Measurements from ENCODE around the gene JAZF1. TPM values are rescaled to one million over a fixed set of nuclear protein-coding genes. Genes with fewer than 3 reads are reported as not detected.

The JAZF1 gene
- total and polyA plus RNA-seq, 2 of the 4 experiments (the other 2 are of a cell fraction) = 8.4 to 10.5 TPM

DNA sequence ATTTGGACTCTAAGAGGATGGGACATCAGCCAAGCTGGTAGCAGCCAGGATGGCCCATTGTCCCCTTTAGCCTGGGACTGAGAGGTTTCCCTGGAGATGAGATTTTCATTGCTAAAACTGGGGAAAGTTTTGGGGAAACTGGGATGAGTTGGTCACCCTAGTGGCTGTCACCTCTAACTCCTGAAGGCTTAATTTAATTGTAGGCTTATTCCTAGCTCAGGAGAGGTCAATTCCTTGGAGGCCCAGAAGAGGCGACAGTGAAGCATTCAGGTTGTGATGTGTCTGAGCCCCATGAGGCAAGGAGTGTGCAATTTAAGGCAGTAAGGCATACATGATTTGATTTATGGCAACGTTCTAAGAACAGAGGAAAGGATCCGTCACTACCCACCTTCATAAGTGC is 24.9 kb upstream of the JAZF1 start:
- no peak for DNase-seq
- no TSS peak for BruUV-seq (replicated peaks)

More for the DNA sequence above, 24.9 kb upstream of the JAZF1 start:
- no peak overlapping the region for H2AFZ ChIP-seq (replicated peaks; ENCODE audit: low read length, poor library complexity)
- H2BK15ac ChIP-seq (ENCODE audit: low read depth, low read length) = no peak overlapping the region
- ChIA-PET POLR2A (ENCODE audit: unreplicated experiment) (no interaction called here), CTCF (no interaction called here)
- H3K27me3 ChIP-seq (ENCODE audit: control insufficient read depth, insufficient read depth, low read length) = no peaks in the 10 kb centered on the region
- no peak overlapping the region for H2AK5ac ChIP-seq (ENCODE audit: low read depth, low read length)
- no peak overlapping the region for H3K56ac ChIP-seq (ENCODE audit: extremely low read depth, insufficient read depth, low read length)
- peaks cover 4% of the 10 kb centered on the region for H3K4me1 ChIP-seq (ENCODE audit: control insufficient read depth, insufficient read depth, low read length)
- dilution Hi-C loops (cut with HindIII; ENCODE audit: low sequenced_read_pairs, unreplicated experiment) (no loop called here), in situ Hi-C loops (cut with MboI; ENCODE audit: low sequenced_read_pairs) (no loop called here), intact Hi-C loops (cut with micrococcal nuclease) (no loop called here)
- H4K91ac ChIP-seq (ENCODE audit: insufficient read depth, low read depth, low read length) = no peak overlapping the region
- H3K4ac ChIP-seq (ENCODE audit: low read depth, low read length) = no peak overlapping the region
- H2AK9ac ChIP-seq (replicated peaks; ENCODE audit: low read depth, low read length, poor library complexity) = no peak overlapping the region
- H2BK5ac ChIP-seq (ENCODE audit: low read depth, low read length, poor library complexity, severe bottlenecking) = no peak overlapping the region
- no peak overlapping the region for H3K9ac ChIP-seq (ENCODE audit: low read depth, low read length)
- no peak for ATAC-seq (ENCODE audit: low read depth)
- no peak overlapping the region for H3K18ac ChIP-seq (ENCODE audit: low read depth, low read length)
- H3K14ac ChIP-seq (replicated peaks; ENCODE audit: low read depth, low read length) = no peak overlapping the region
- no peak overlapping the region for H3K4me3 ChIP-seq (ENCODE audit: insufficient read depth, low read depth, low read length)
- H2BK20ac ChIP-seq (ENCODE audit: low read depth, low read length) = no peak overlapping the region
- TF ChIP-seq BHLHE40 (IDR thresholded peaks at IDR 0.05; ENCODE audit: low read depth, low read length) = no peak
- no peak for TF ChIP-seq RCOR1 (IDR thresholded peaks at IDR 0.05; ENCODE audit: insufficient replicate concordance, low read length)
- TF ChIP-seq, protein P1, sequence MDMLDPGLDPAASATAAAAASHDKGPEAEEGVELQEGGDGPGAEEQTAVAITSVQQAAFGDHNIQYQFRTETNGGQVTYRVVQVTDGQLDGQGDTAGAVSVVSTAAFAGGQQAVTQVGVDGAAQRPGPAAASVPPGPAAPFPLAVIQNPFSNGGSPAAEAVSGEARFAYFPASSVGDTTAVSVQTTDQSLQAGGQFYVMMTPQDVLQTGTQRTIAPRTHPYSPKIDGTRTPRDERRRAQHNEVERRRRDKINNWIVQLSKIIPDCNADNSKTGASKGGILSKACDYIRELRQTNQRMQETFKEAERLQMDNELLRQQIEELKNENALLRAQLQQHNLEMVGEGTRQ (IDR thresholded peaks at IDR 0.05; ENCODE audit: low read depth, low read length) = no peak
- TF ChIP-seq, protein P2, sequence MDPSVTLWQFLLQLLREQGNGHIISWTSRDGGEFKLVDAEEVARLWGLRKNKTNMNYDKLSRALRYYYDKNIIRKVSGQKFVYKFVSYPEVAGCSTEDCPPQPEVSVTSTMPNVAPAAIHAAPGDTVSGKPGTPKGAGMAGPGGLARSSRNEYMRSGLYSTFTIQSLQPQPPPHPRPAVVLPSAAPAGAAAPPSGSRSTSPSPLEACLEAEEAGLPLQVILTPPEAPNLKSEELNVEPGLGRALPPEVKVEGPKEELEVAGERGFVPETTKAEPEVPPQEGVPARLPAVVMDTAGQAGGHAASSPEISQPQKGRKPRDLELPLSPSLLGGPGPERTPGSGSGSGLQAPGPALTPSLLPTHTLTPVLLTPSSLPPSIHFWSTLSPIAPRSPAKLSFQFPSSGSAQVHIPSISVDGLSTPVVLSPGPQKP (IDR thresholded peaks at IDR 0.05; ENCODE audit: borderline replicate concordance, low read depth, low read length) = no peak
- no peak for TF ChIP-seq MAZ (IDR thresholded peaks at IDR 0.05; ENCODE audit: borderline replicate concordance, low read depth, low read length)
- no peak for TF ChIP-seq RAD21 (IDR thresholded peaks at IDR 0.05; ENCODE audit: low read length)
- TF ChIP-seq POLR2A (IDR thresholded peaks at IDR 0.05; ENCODE audit: low read depth, low read length) = no peak
- no peak for TF ChIP-seq FOS (IDR thresholded peaks at IDR 0.05; ENCODE audit: low read depth, low read length)
- no peak for TF ChIP-seq RFX5 (IDR thresholded peaks at IDR 0.05; ENCODE audit: low read depth, low read length)
- H2BK120ac ChIP-seq (ENCODE audit: low read depth, low read length) = no peak overlapping the region
- H4K5ac ChIP-seq (ENCODE audit: low read depth, low read length) = no peak overlapping the region
- H3K23ac ChIP-seq (ENCODE audit: low read depth, low read length) = no peak overlapping the region
- no peak overlapping the region for H3K4me2 ChIP-seq (ENCODE audit: low read depth, low read length)
- H3K9me3 ChIP-seq (ENCODE audit: control insufficient read depth, insufficient read depth, low read length) = no peaks in the 10 kb centered on the region
- no peaks in the 10 kb centered on the region for H3K79me1 ChIP-seq (ENCODE audit: low read depth in 1 of 2, low read length in 2 of 2)
- no peaks in the 10 kb centered on the region for H4K20me1 ChIP-seq (ENCODE audit: insufficient read depth, low read length)
- no peaks in the 10 kb centered on the region for H3K36me3 ChIP-seq (ENCODE audit: control insufficient read depth, insufficient read depth, low read length)
- 67% methylated on average over 1 of the region's 3 CpGs; no CpG with 5 or more reads in 1 of the 2 experiments for WGBS, 2 experiments (ENCODE audit: extremely low coverage in 2 of 2, insufficient read length in 1 of 2)
- H3K27ac ChIP-seq (ENCODE audit: insufficient read depth, low read length) = no peak overlapping the region
- no peak overlapping the region for H4K8ac ChIP-seq (ENCODE audit: low read depth in 2 of 2, low read length in 2 of 2)
- H3K9me1 ChIP-seq (ENCODE audit: insufficient read depth, low read length) = no peaks in the 10 kb centered on the region

Data from IMR-90 (cell line).